Activated gamma-delta T cell (primary cell): ENCODE measurements around the gene FOXP1.

ENCODE experiments used
- DNase-seq: peaks from one replicate; lab custom pipeline; 2025; lab: John Stamatoyannopoulos, UW

The FOXP1 gene

GRCh38 chr3:71398157-71398836 lies 185.2 kb downstream of the FOXP1 start:
- no peak for DNase-seq

GRCh38 chr3:71397726-71398125 lies 185.8 kb downstream of the FOXP1 start:
- DNase-seq: no peak

- DNase-seq: no peak
Measured at GRCh38 chr3:71397046-71397445, 186.5 kb downstream of the FOXP1 start.

- no peak for DNase-seq
Measured at GRCh38 chr3:71395927-71396695, 187.4 kb downstream of the FOXP1 start.

- no peak for DNase-seq
Measured at GRCh38 chr3:71395470-71395869, 188.1 kb downstream of the FOXP1 start.

- DNase-seq: no peak
Measured at GRCh38 chr3:71393745-71394144, 189.8 kb downstream of the FOXP1 start.

GRCh38 chr3:71393093-71393492 lies 190.4 kb downstream of the FOXP1 start:
- no peak for DNase-seq

GRCh38 chr3:71392251-71392650 lies 191.3 kb downstream of the FOXP1 start:
- DNase-seq: no peak

GRCh38 chr3:71391361-71391760 lies 192.2 kb downstream of the FOXP1 start:
- no peak for DNase-seq

GRCh38 chr3:71389911-71390573 lies 193.5 kb downstream of the FOXP1 start:
- no peak for DNase-seq

- no peak for DNase-seq
Measured at GRCh38 chr3:71389191-71389590, 194.3 kb downstream of the FOXP1 start.

- no peak for DNase-seq
Measured at GRCh38 chr3:71388535-71389120, 194.9 kb downstream of the FOXP1 start.

- no peak for DNase-seq
Measured at GRCh38 chr3:71387586-71387985, 195.9 kb downstream of the FOXP1 start.

- no peak for DNase-seq
Measured at GRCh38 chr3:71384837-71385716, 198.5 kb downstream of the FOXP1 start.

GRCh38 chr3:71384388-71384787 lies 199.1 kb downstream of the FOXP1 start:
- DNase-seq: no peak

GRCh38 chr3:71380096-71380495 lies 203.4 kb downstream of the FOXP1 start:
- DNase-seq: no peak

- DNase-seq: no peak
Measured at GRCh38 chr3:71378509-71378908, 205.0 kb downstream of the FOXP1 start.

GRCh38 chr3:71376911-71377310 lies 206.6 kb downstream of the FOXP1 start:
- no peak for DNase-seq

GRCh38 chr3:71376503-71376902 lies 207.0 kb downstream of the FOXP1 start:
- no peak for DNase-seq

- no peak for DNase-seq
Measured at GRCh38 chr3:71374582-71374981, 208.9 kb downstream of the FOXP1 start.

GRCh38 chr3:71372911-71373637 lies 210.5 kb downstream of the FOXP1 start:
- DNase-seq: no peak
